GM10847 (cell line): Measurements from ENCODE around the gene STBD1.

ENCODE experiments used
- POLR2A ChIP-seq: IDR thresholded peaks from 2 replicates; pipeline ENCODE4 v1.6.1; 2011; ENCODE audit not compliant: insufficient read length; ENCODE audit errors: extremely low read depth

Gene STBD1

DNA sequence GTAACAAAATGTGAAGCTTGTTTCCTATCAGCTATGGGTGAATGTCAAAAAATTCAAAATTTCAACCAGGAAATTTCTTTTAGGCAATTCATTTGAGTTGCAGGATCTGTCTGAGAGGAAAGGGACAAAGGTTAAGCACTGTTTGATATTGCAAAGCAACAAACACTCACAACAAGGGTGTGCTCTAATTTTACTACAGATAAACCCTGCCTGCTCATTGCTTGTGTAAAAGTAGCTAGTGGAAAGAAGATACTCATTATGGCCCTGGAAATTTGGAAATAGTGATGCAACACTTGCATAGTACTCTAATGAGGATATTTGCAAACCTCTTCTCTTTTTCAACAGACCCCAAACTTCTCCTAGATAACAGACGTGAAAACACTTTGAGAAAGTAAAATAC, 27.9 kb upstream of the STBD1 start:
- TF ChIP-seq POLR2A, result no peak

DNA sequence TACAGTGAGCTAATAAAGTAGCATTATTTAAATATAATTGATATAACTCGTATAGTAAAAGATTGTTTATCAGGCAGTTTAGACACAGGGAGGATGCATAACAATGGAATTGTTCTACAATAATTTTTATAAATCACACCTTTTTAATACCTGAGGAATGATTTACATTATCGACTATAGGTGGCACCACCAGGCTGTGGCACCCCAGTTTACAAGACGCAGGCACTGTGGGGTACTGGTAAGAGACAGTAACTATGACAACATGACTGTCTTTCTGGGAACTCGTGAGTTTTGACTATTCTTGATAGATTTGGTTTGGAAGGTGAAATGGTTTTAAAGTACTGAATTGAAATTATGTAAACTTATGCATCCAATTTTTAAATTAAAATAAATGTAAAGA, 27.1 kb upstream of the STBD1 start:
- TF ChIP-seq POLR2A, result no peak

DNA sequence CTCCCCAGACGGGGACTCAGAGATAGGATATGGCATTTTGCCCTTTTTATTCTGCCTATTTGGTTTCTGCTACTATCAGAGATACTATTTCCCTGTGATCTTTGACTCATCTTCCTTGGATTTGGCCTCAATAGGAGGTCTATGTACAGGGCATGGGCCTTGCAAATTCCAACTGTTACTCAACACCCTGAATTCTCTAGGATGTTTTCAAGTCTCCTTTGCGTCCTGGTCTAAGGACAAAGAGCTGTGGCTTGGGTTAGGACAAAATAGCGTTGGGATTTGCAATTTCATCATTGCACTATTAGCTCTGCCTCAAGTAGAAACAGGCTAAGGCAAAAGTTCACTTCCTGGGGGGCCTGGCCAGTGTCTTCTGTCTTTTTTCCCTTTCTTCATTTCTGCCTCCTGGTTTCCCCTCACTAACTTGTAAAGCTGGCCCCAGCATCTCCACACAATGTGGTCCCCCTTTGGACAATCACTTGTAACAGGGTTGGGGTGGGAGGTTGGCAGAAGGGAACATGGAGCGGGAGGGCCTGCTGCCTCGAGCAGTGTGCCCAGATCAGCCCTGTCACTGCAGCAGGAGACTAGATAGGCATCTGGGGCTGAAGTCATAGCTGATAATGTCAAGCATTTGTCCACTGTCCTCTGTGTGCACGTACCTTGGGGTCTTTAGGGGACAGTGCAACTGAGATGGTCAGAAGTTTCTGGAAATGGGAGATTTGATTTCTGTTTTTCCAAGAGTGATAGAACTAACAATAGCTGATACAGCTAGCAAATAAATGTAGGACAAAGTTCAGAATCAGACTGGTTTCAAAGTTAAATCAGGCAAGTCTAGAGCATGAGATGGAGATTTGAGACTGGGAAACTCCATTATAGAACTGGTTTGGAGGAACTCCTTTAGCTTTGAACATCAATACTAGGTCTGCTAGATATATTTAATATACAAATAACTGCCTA, 25.8 kb upstream of the STBD1 start:
- TF ChIP-seq POLR2A, result no peak

DNA sequence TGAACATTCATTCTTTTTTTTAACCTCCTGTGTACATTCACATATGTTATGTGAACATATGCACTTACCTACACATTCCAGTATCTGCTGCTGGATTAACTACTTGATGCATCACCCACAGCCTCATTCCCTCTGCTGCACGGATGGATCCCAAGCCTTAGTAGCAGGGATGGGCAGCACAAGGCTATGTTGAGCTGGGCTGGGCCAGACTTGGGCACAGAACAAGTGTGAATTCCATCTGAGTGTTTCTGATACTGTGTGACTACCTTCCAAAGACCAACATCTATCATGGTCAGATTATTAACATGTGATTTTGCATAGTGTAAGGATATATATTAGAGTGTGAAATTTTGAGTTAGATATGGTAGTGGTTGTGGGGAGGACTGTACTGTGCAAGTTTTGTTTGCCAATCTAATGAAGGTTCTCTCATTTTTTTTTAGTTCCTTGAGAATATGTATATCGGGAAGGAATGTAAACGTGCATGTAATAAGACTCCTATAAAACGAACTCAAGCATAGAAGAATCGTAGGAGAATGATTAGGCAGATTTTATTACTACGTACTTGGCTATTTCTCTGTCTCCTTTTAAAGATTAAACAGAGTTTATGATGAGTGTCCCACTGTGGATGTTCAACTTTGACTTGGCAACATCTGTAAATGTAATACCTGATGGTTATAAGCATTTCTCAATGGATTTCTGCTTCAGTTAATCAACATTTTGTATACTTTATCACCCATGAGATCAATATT, 23.4 kb upstream of the STBD1 start:
- no peak for TF ChIP-seq POLR2A

DNA sequence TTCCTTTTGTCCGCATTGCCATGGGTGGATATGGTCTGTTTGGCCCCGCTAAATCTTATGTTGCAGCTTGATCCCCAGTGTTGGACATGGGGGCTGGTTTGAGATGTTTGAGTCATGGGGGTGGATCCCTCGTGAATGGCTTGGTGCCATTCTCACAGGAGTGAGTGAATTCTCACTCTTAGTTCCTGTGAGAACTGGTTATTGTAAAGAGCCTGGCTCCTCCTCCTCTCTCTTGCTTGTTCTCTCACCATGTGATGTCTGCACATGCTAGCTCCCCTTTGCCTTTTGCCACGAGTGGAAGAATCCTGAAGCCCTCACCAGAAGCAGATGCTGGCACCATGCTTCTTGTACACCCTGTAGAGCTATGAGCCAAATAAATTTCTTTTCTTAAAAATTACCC, 22.6 kb upstream of the STBD1 start:
- TF ChIP-seq POLR2A, result no peak

GRCh38 chr4:76292730-76293129, 13.8 kb upstream of the STBD1 start:
- no peak for TF ChIP-seq POLR2A

GRCh38 chr4:76293772-76294171, 12.8 kb upstream of the STBD1 start:
- no peak for TF ChIP-seq POLR2A

DNA sequence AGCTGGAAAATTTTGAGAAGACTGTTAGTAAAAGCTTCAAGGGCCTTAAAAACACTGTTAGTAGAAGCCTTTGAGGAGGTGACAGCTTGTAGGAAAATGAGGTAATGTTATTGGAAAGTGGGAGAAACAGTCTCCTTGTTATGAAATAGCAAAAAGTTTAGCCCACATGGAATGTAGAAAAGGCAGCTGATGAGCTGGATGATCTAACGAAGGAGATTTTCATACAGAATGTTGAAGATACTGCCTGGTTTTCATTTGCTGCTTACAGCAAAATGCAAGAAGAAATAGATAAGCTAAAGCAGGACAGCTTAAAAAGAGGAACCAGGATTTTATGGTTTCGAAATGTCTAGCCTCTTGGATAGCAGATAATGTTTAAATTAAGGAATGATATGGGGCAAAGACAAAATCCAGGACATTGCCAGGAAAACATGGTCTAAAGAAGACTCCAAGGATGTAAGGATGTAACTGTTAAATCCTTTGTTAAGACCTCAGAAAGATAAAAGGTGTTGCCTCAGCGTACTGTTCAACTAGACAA, 10.2 kb upstream of the STBD1 start:
- TF ChIP-seq POLR2A, result no peak

DNA sequence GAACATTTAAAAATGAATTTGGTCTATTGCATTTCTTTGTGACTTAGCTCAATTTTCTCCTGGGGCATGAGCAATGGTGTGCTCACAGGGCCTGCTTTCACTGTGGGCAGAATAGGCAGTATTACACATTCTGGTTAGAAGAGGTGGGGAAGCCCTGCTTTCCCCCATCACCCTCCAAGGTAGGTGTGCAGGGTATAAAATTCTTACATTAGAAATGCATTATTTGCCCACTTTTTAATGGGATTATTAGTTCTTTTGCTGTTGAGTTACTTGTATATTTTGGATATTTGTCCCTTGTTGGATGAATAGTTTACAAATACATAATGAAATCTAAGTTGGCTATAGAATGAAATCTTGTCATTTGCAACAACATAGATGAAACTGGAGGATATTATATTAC, 8.3 kb upstream of the STBD1 start:
- no peak for TF ChIP-seq POLR2A

- no peak for TF ChIP-seq POLR2A
These were observed 6.5 kb upstream of the STBD1 start for GRCh38 chr4:76300012-76300411.

GRCh38 chr4:76301068-76301774, 5.3 kb upstream of the STBD1 start:
- no peak for TF ChIP-seq POLR2A

- no peak for TF ChIP-seq POLR2A
These were observed 4.8 kb upstream of the STBD1 start for GRCh38 chr4:76301775-76302162.

DNA sequence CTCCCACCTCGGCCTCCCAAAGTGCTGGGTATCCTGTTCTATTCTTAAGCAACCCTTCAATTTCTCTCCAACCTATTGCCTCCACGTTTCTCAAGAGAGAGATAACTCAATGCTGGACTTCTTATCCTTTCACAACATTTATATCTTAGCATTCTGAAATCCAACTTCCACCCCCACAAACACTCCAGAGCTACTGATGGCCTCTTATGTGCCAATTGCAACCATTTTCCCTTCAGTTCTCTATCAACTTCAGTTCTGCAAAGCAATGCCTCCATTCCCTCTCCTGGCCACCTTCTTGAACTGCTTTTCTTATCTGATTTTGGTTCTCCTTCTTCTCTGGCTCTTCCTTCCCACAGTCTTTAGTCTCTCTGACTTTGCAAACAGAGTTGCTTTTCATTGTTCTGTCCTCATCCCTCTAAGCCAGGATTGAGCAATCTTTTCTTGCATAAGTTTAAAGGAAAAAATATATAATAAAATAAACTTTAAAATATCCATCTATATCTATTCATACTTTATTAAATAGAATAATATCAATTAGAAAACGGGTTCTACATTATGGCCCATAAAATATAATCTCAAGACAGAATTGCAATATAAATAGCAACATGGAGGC, 3.6 kb upstream of the STBD1 start:
- no peak for TF ChIP-seq POLR2A

- no peak for TF ChIP-seq POLR2A
These were observed 1.4 kb upstream of the STBD1 start for GRCh38 chr4:76305033-76305687.
